ENCODE measurements around the gene IL12RB2.

The IL12RB2 gene

DNA sequence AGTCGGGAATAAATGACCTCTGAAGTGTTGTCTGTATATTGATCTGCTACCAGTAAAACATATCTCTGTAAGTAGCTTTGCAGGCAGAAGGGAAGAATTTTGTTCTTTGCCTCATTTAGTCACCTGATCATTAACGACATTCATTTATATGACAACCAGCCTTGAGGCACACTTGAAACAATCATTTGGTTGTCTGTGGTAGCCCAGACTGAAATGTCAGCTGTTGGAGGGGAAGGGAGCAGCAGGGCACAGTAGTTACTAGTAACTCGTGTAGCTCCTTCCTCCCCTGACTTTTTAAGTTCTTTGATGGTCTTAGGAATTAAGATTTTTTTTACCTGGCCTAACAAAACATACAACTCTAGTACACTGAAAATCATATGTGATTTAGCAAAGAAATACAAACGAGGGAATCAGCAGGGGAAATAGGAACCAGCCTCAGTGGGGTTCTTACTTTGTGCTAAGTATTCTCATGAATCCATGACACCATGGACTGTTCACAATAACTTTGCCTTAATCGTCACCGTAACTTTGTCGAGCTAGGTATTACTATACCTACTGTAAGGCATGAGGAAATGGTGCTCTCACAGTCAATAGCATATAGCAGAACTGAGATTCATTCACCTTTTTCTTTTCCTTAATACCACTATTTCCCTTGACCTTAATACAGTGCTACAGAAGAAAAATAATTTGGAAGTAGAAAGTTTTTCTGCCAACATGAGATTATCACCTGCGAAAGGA lies 6.4 kb downstream of the IL12RB2 start:
- no peak for DNase-seq

DNA sequence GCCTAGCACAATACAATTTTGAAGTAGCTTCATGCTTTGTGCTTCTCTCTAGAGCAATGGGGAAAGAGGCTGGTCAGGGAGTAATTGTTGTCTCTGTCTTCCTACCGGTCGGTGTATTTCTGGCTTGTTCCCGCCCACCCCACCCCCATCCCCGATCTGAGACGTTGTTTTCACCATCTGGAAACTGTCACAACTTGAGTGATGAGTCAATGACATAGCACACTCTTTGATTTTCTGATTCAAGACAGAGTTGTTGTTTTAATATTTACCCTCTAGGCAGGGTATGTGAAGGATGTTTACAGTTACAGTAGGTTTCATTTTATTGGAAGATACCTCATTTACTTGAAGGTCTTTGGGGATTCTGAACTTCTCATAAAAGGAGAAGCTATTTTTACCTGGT lies 7.0 kb downstream of the IL12RB2 start:
- no peak for DNase-seq

GRCh38 chr1:67316180-67316902 lies 8.7 kb downstream of the IL12RB2 start:
- DNase-seq = no peak

DNA sequence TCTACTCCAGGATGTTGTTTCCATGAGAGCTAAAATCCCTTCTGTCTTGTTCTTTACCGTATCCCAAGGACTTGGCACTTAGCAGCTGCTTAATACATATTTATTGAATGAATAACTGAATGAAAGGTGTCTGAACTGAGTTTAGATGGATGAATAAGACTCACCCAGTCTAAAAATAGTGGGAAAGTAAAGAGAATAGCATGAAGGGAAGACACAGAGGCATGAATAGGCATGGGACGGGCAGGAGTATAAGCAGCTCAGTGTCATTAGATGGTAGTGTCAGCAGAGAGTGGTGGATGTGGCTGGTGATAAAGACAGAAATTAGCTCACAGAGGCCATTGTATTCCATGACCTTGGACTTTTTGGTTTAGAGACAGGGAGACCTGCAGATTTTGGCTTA lies 9.2 kb downstream of the IL12RB2 start:
- no peak for DNase-seq

DNA sequence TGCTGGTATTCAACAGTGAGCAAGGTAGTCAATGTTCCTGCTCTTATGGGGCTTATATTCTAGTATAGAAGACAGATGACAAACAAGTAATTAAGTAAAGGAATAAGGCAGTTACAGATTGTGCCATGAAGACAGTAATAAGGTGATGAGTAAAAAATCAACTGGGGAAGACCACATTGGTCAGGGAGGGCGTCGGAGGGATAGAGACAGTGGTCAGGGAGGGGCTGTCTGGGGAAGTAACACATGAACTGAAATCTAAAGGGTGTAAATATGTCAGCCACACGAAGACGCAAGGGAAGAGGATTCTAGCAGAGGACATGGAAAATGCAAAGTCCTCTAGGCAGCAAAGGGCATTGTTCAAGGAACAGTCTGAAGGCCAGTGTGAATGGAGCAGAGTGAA lies 10.1 kb downstream of the IL12RB2 start:
- DNase-seq = no peak

DNA sequence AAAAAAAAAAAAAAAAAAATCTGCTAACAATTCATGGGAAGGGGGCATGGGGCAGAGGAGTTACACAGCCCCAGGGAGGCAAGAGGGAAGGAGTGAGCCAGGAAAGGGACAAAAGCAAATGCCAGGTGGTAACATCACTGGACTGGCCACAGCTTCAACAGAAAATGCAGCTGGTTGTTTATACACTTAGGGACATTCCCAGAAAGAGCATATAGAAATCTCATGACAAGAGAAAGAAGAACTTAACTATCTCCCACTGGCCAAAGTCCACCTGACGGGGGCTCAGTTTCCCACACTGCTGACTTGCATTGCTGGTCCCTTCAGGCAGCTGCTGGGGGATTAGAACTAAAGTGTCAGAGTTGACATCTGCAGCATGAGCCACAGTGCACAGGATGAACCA lies 14.8 kb downstream of the IL12RB2 start:
- no peak for DNase-seq

DNA sequence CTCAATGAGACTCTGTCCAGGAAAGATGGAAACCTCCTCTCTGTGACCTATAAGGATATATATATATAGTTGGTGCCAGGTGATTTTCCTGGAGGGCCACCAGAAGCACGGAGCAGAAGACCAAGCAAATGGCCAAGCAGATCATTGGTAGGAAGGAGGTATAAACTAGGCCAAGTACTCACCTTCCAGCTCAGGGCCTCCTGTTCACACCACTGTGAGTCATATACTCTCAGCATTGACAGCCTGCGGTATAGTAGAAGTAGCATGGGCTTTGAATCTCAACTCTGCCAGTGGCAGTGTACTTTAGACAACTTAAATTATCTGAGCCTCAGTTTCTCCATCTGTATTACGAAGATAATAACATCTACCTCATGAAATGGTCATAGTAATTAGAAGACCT lies 15.4 kb downstream of the IL12RB2 start:
- DNase-seq = no peak

DNA sequence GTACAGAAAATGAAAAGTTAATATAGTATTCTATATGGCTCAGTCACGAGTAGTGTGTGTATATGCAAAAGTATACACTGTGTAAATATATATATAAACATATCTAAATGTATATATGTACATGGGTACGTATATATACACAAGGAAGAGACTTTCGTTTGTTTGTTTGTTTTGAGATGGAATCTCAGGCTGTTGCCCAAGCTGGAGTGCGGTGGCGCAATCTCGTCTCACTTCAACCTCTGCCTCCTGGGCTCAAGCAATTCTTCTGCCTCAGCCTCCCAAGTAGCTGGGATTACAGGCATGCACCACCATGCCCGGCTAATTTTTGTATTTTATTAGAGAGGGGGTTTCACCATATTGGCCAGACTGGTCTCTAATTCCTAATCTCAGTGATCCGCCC lies 16.4 kb downstream of the IL12RB2 start:
- DNase-seq = no peak

GRCh38 chr1:67327864-67328466 lies 20.3 kb downstream of the IL12RB2 start:
- DNase-seq = no peak

DNA sequence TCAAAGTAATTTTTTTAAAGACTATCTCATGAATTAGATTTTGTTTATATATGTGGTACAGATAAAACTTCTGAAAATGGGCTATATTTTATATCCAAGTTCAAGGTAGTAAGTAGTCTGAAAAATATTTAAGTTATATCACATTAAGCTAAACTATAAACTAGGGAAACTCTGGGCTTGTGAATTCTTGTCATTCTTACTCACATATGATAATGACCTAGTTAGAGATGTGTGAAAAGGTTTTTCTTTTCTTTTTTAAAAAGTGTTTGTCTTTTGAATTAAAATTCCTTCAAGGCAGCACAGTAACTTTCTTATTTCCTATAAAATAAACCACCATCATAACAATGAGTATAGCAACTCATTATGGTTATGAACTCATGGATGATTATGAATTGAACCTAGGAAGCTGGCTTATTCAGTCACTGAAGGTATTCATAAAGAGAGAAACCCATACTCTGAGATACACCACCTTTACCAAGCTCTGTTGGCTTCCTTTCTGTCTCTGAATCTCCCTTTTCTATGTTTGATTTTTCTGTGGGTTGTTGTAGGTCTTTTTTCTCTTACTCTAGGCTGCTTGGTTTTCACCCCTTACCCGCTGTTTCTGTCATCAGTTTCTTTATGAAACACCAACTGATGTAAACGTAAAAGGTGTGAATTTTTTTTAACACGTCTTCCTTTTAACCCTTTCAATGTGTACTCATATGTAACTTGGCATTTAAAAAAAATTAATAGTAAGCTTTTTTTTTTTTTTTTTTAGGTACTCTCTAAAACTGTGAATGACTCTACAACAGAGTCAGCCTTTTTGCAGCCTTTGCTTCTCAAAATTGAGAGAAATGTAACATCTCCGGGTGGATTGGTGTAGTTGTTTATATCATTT lies 25.2 kb downstream of the IL12RB2 start:
- no peak for DNase-seq

DNA sequence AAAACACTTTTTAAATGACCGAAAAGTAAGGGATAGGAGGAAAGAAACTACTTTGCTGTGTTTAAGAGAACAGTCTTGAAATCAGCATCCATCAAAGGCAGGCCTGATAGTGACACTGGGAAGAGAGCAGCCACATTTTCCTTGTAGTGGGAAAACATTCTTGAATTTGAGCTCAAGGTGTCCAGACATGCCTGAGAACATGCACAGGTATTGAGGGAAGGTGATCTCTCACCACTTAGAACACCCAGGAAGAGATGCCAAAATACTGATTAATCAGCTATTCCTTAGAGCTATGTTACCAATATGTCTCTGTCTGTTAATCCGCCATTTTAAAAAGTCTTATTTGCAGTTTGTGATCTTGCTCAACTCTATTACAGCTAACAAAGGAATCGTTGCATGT lies 25.9 kb downstream of the IL12RB2 start:
- no peak for DNase-seq

GRCh38 chr1:67335411-67335810 lies 27.7 kb downstream of the IL12RB2 start:
- no peak for DNase-seq

- no peak for DNase-seq
Measured at GRCh38 chr1:67336157-67336556, 28.5 kb downstream of the IL12RB2 start.

DNA sequence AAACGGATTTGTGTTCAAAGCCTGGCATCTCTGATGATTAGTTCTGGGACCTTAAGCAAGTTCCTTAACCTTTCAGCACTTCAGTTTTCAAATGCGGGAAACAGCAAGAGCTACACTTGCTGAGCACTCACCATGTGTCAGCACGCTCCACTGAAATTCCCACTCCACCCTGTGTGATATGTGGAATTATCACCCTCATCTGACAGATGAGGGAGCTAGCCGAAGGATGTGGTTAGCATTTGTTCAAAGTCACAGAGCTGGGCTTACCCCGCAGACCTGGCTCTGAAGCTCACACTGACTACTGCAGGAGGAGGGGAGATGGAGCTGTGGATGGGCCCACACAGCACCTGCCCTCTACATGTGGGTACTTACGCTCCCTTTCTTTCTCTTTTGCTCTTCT lies 29.1 kb downstream of the IL12RB2 start:
- DNase-seq = peak; percentile 53

GRCh38 chr1:67338642-67339041 lies 31.0 kb downstream of the IL12RB2 start:
- DNase-seq = peak; percentile 37

GRCh38 chr1:67339623-67340343 lies 32.1 kb downstream of the IL12RB2 start:
- peak; percentile 48 for DNase-seq

DNA sequence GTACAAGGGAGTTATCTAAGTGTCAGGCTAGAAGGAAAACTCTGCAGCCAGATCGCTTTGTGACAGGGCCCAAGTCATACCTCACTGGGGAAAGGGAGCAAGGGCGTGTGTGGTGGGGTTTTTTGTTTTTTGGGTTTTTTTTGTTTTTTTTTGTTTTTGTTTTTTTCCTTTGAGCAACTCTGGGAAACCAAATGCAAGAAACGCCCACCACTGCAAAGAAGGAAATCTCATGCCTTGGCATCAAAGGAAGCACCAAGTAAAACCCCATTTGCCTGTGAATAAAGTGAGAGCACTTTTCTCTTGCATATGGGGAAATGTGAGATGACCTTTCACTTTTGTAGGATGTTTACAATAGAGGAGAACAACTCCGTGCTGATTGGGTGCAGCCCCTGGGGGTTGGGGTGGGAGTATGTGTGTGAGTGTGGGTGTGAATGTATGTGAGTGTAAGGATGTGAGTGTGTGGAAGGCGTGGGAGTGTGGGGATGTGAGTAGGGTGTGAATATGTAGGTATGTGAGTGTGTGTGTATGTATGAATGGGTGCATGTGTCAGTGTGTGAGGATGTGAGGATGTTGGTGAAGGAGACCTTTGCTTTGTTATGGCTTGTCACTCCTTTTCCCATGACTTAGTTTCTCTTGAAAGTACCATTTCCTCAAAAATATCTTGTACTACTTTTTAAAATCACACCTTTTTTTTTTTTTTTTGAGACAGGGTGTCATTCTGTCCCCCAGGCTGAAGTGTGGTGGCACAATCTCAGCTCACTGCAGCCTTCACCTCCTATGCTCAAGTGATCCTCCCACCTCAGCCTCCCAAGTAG lies 34.6 kb downstream of the IL12RB2 start:
- peak; percentile 52 for DNase-seq

DNA sequence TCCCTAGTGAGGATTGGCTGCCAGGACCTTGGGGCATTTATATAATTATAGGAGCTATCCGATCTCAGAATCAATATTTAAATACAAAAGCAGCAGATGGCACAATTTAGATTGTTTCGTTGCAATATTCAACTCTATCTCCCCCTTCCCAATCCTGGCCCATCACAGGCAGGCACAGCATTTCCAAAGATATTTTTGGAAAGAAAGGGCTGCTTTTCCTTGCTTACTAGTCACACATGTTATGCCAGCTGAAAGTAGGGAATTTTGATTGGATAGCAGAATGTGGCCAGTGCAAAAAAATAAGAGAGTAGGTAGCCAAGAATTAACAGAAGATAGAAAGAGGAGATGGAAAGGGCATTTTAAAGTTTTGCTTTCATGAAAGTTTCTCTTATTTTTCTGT lies 37.9 kb downstream of the IL12RB2 start:
- DNase-seq = no peak

- no peak for DNase-seq
Measured at GRCh38 chr1:67346982-67347381, 39.3 kb downstream of the IL12RB2 start.

DNA sequence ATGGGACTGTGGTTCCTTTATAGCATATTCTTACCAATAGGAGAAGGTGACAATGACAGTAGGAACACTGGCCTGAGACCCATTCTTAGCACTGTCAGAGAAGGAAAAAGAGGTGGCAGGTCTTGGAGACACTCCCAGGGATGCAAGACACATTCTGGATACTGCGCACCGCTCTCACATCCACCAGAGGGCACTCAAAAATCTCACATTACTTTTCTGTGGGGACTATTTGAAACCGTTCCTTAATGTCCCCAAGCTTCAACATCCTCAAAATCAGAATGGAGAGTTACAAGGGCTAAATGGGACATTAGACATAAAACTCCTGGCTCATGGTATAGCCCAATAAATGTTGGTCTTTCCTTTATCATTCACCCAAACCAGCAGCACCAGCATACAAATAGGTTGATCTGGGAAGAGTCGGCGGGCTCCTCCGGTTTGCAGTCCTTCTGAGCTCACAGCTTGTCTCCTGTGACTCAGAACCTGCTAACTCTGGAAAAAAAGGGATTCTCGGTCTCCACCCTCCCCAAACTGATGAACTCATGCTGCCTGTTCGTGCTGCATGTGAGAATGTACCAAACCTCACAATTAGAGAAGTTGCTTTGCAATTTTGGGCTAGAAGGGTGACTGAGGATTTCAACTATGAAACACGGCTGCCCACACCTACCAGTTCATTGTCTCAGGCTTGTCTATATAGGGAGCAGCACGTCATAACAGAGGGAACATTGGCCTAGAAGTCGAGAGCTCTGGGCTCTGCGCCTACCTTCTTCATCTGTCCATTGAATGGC lies 40.2 kb downstream of the IL12RB2 start:
- no peak for DNase-seq

All from stimulated activated CD8-positive, alpha-beta memory T cell treated with anti-CD3 and anti-CD28 coated beads, Interleukin-4, amount 100 ng/mL, for 48 hours (primary cell).